ENCODE results near the gene CGRRF1. TPM values are rescaled to one million over a fixed set of nuclear protein-coding genes. Genes with fewer than 3 reads are reported as not detected.

The CGRRF1 gene
- polyA plus RNA-seq, 5 donors: 24.2 to 32.4 (median 28.9) TPM

- peak; percentile 91 to 92 for DNase-seq
Observed at GRCh38 chr14:54488646-54489317, 20.9 kb upstream of the CGRRF1 start, which contains the start of gene GMFB. GMFB (minus strand) TSS chr14:54488980; CDS start chr14:54488927, 53 bp downstream.

- DNase-seq: no peak
Observed at GRCh38 chr14:54489318-54489683, 20.4 kb upstream of the CGRRF1 start.

GRCh38 chr14:54489731-54490444 is 19.8 kb upstream of the CGRRF1 start:
- no peak for DNase-seq

- no peak for DNase-seq
Observed at GRCh38 chr14:54490445-54491175, 19.1 kb upstream of the CGRRF1 start.

- no peak for DNase-seq
Observed at GRCh38 chr14:54493293-54493692, 16.4 kb upstream of the CGRRF1 start.

GRCh38 chr14:54497224-54497623 is 12.5 kb upstream of the CGRRF1 start:
- DNase-seq: no peak

- DNase-seq: no peak
Observed at GRCh38 chr14:54498095-54498531, 11.6 kb upstream of the CGRRF1 start.

- DNase-seq: no peak
Observed at GRCh38 chr14:54498579-54498978, 11.1 kb upstream of the CGRRF1 start.

GRCh38 chr14:54500744-54501143 is 9.0 kb upstream of the CGRRF1 start:
- DNase-seq: no peak

GRCh38 chr14:54501480-54501879 is 8.2 kb upstream of the CGRRF1 start:
- DNase-seq: no peak

- no peak for DNase-seq
Observed at GRCh38 chr14:54502602-54503001, 7.1 kb upstream of the CGRRF1 start.

- no peak for DNase-seq
Observed at GRCh38 chr14:54503486-54503885, 6.2 kb upstream of the CGRRF1 start.

GRCh38 chr14:54512393-54512792 is 2.7 kb downstream of the CGRRF1 start:
- DNase-seq: no peak

GRCh38 chr14:54515670-54516069 is 6.0 kb downstream of the CGRRF1 start:
- DNase-seq: no peak

- no peak for DNase-seq
Observed at GRCh38 chr14:54516709-54517108, 7.0 kb downstream of the CGRRF1 start.

- no peak for DNase-seq
Observed at GRCh38 chr14:54524410-54524809, 14.7 kb downstream of the CGRRF1 start.

- no peak for DNase-seq
Observed at GRCh38 chr14:54528973-54529372, 19.3 kb downstream of the CGRRF1 start.

- no peak for DNase-seq
Observed at GRCh38 chr14:54529811-54530210, 20.1 kb downstream of the CGRRF1 start.

- no peak for DNase-seq
Observed at GRCh38 chr14:54532111-54533012, 22.7 kb downstream of the CGRRF1 start.

- no peak for DNase-seq
Observed at GRCh38 chr14:54533100-54533499, 23.4 kb downstream of the CGRRF1 start.

- peak; percentile 5 to 14 for DNase-seq
Observed at GRCh38 chr14:54535126-54535525, 25.4 kb downstream of the CGRRF1 start.

GRCh38 chr14:54535646-54536045 is 25.9 kb downstream of the CGRRF1 start:
- peak; percentile 27 to 42 for DNase-seq
